Activated CD8-positive, alpha-beta T cell treated with anti-CD3 and anti-CD28 coated beads for 36 hours (primary cell): ENCODE data around the gene GJD3. TPM values are rescaled to one million over a fixed set of nuclear protein-coding genes. Genes with fewer than 3 reads are reported as not detected.

Source experiments
- ATAC-seq: fragments of 200-7000 bp; cut with Tn5 transposase; one replicate; pipeline ENCODE4 v1.10.0; 2021; ENCODE audit warnings: mild to moderate bottlenecking, moderate library complexity
- CTCF ChIA-PET: fragments of 350-600 bp; sonication (Branson Sonifier 250); formaldehyde crosslinking; loops from one replicate; lab custom pipeline; 2021; ENCODE audit warnings: antibody characterized with exemption; lab: Charles Lee
- POLR2A ChIA-PET: fragments of 350-600 bp; sonication (Branson Sonifier 250); formaldehyde crosslinking; loops from one replicate; lab custom pipeline; 2021; ENCODE audit warnings: antibody characterized with exemption; lab: Charles Lee
- DNase-seq: peaks from one replicate; pipeline ENCODE4 v3.0.0-alpha.2; 2020
- H3K27ac Mint-ChIP-seq: one replicate; pipeline ENCODE4 v1.8.0; 2021; ENCODE audit warnings: mild to moderate bottlenecking, mixed read lengths
- H3K27me3 Mint-ChIP-seq: one replicate; pipeline ENCODE4 v1.8.0; 2021; ENCODE audit warnings: mixed read lengths
- H3K36me3 Mint-ChIP-seq: one replicate; pipeline ENCODE4 v1.8.0; 2021; ENCODE audit warnings: low read depth, mixed read lengths
- H3K4me1 Mint-ChIP-seq: one replicate; pipeline ENCODE4 v1.8.0; 2021; ENCODE audit warnings: low read depth, mixed read lengths
- H3K4me3 Mint-ChIP-seq: one replicate; pipeline ENCODE4 v1.8.0; 2021; ENCODE audit warnings: mild to moderate bottlenecking, moderate library complexity, mixed read lengths
- H3K9me3 Mint-ChIP-seq: one replicate; pipeline ENCODE4 v1.8.0; 2021; ENCODE audit warnings: mixed read lengths
- intact Hi-C: fragments of 100-400 bp; cut with micrococcal nuclease; formaldehyde crosslinking; loops from one replicate; pipeline ENCODE4 v1.10.0; 2022
- total RNA-seq, 2 experiments: library from RNA; stranded (reverse); gene quantifications; one replicate each; pipeline ENCODE4 v1.2.3, GENCODE V29; 2021
- TF ChIP-seq, protein P1 (sequence below): fragments of 200-600 bp; IDR thresholded peaks from one replicate; pipeline ENCODE4 v1.8.0; 2022; ENCODE audit warnings: antibody characterized with exemption, mild to moderate bottlenecking

Gene GJD3
- total RNA-seq, 2 experiments from 2014 or later, result not detected

DNA sequence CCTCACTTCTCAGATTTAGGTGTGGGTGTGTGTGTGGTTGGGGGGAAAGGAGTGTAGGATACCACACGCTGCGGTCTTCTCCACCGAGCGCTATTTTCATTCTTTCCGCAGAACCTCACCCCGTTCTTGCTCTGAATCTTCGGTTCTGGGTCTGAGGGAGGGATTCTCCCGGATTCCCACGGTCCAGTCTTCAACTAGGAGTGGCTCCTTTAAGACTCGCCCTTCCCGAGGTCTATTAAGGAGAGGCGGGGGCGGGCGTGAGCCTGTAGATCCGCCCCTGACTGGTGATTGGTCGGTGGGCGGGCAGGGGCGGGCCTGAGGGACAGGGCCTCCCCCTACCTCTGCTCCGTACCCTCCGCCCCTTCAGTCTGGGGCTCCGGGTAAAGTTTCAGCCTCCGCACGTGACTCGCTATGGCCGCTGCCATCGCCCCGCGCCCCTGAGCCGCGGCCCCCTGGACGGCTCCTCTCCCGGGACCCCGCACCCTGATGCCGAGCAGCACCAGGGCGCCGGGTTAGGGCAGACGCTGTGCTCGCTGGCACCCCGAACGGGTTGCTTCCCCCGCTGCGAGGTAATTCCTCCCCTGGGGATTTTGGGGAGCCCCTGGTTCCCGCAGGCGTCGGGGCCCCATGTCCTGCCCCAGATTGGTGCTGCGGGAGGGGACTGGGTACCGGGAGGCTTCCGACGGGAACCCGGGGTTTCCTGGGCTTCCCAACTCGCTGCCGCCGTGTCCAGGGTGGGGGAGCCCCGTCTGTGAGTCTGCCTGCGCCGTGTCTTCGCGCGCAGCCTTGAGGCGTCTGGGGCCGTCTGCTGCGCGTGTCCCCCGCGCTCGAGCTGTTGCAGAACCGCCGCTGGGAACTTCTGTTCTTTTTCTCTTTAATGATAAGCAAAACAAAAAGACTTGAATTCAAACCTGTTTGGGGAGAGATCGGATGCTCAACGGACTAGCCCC is 46.4 kb downstream of the GJD3 start:
- POLR2A ChIA-PET, result interaction anchor here (0.7 to 11.5 kb wide), 13 partner anchors 8 to 54 kb away, joined by 3 to 101 read pairs (median 4); partner anchors contain the start of genes CDC6 and RARA
- peaks cover 77% of the 10 kb centered on the region for H3K4me1 Mint-ChIP-seq
- ATAC-seq, result peak; percentile 68
- H3K27me3 Mint-ChIP-seq, result no peaks in the 10 kb centered on the region
- peak; percentile 95 for DNase-seq
- H3K27ac Mint-ChIP-seq, result peak overlapping the region; percentile 99
- TF ChIP-seq, protein P1, sequence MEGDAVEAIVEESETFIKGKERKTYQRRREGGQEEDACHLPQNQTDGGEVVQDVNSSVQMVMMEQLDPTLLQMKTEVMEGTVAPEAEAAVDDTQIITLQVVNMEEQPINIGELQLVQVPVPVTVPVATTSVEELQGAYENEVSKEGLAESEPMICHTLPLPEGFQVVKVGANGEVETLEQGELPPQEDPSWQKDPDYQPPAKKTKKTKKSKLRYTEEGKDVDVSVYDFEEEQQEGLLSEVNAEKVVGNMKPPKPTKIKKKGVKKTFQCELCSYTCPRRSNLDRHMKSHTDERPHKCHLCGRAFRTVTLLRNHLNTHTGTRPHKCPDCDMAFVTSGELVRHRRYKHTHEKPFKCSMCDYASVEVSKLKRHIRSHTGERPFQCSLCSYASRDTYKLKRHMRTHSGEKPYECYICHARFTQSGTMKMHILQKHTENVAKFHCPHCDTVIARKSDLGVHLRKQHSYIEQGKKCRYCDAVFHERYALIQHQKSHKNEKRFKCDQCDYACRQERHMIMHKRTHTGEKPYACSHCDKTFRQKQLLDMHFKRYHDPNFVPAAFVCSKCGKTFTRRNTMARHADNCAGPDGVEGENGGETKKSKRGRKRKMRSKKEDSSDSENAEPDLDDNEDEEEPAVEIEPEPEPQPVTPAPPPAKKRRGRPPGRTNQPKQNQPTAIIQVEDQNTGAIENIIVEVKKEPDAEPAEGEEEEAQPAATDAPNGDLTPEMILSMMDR, result no peak
- CTCF ChIA-PET, result interaction anchor here (1.2 to 42.0 kb wide), 14 partner anchors 8 to 221 kb away, joined by 3 to 780 read pairs (median 9); partner anchors contain the start of gene WIPF2
- no peaks in the 10 kb centered on the region for H3K9me3 Mint-ChIP-seq
- H3K4me3 Mint-ChIP-seq, result peak overlapping the region; percentile 98
- intact Hi-C loops, result no loop called here
- peaks cover 8% of the 10 kb centered on the region for H3K36me3 Mint-ChIP-seq

DNA sequence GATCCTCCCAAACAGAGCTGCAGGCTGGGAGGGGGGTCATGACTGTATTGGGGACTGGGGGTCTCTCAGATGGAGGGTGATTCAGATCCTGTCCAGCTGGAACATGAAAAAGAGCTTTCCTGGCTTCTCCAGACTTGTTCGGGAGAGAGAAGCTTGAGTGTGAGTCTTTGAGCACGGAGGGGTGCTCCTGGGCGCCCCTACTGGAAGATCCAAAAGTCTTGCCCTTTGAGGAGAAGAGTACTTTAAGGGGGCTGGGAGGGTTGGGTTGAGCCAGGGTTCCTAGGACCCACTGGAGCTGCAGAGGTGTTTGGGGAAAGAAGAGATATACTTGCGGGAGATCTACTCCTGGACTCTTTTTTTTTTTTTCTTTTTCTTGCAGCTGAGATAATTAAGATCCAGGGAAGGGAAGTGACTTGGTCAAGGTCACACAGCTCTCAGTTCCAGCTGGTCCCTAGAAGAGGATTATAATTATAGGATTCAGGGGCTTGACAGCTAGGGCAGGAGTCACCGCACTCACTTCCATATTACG is 47.1 kb downstream of the GJD3 start:
- POLR2A ChIA-PET, result interaction anchor here (0.7 to 4.1 kb wide), 9 partner anchors 9 to 219 kb away, joined by 3 to 22 read pairs (median 4); partner anchors contain the start of gene CDC6
- CTCF ChIA-PET, result interaction anchor here (0.9 to 42.0 kb wide), 15 partner anchors 9 to 243 kb away, joined by 3 to 780 read pairs (median 6); partner anchors contain the start of gene WIPF2
- intact Hi-C loops, result no loop called here
- H3K4me1 Mint-ChIP-seq, result peaks cover 71% of the 10 kb centered on the region
- TF ChIP-seq, protein P1, result peak; percentile 79
- ATAC-seq (no peak), DNase-seq (peak; percentile 73)
- H3K9me3 Mint-ChIP-seq, result no peaks in the 10 kb centered on the region
- H3K36me3 Mint-ChIP-seq, result peaks cover 6% of the 10 kb centered on the region
- H3K4me3 Mint-ChIP-seq, result peak overlapping the region; percentile 98
- no peaks in the 10 kb centered on the region for H3K27me3 Mint-ChIP-seq
- peak overlapping the region; percentile 99 for H3K27ac Mint-ChIP-seq

DNA sequence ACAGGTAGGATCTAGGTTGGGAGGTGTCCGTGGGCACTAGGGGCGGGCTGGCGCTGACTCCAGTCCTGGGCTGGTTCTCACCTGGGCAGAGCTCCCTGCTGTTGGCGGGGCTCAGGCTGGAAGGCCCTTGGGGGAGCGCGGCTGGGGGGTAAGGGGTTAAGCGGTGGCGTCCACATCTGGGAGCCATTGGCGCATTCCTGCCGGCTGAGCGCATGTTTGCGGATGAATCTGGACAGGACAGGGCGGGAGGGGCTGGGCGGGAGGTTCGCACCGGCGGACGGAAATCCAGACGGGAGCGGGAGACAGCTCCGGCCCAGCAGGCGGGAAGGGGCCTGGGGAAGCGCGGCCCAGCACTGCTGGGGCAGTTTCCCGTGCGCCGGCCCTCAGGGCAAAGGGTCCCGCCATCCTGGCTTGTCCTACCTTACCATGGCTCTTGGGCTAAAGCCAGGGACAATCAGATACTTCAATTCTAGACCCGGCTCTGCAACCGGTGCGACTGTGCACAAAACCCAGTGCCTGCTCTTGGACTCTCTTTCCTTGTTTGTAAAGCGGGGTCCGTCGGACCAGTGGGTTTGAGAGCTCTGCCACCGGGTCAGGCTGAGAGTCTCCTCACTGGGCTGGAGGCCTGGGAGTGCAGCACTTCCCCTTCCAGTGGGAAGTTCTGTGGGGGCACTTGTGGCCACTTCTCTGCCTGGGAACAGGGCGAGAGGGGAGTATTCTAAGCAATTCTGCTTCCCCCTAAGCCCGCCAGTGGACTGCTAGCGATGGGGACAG is 47.8 kb downstream of the GJD3 start:
- ATAC-seq (no peak), DNase-seq (peak; percentile 8)
- ChIA-PET POLR2A (interaction anchor here (0.8 to 4.1 kb wide), 9 partner anchors 9 to 218 kb away, joined by 3 to 22 read pairs (median 4); partner anchors contain the start of gene CDC6), CTCF (interaction anchor here (0.9 to 42.0 kb wide), 15 partner anchors 9 to 242 kb away, joined by 3 to 780 read pairs (median 6); partner anchors contain the start of gene WIPF2)
- no peak overlapping the region for H3K4me3 Mint-ChIP-seq
- intact Hi-C loops, result no loop called here
- H3K27me3 Mint-ChIP-seq, result no peaks in the 10 kb centered on the region
- peaks cover 71% of the 10 kb centered on the region for H3K4me1 Mint-ChIP-seq
- peaks cover 6% of the 10 kb centered on the region for H3K36me3 Mint-ChIP-seq
- peak overlapping the region; percentile 99 for H3K27ac Mint-ChIP-seq
- H3K9me3 Mint-ChIP-seq, result no peaks in the 10 kb centered on the region
- TF ChIP-seq, protein P1, result no peak

DNA sequence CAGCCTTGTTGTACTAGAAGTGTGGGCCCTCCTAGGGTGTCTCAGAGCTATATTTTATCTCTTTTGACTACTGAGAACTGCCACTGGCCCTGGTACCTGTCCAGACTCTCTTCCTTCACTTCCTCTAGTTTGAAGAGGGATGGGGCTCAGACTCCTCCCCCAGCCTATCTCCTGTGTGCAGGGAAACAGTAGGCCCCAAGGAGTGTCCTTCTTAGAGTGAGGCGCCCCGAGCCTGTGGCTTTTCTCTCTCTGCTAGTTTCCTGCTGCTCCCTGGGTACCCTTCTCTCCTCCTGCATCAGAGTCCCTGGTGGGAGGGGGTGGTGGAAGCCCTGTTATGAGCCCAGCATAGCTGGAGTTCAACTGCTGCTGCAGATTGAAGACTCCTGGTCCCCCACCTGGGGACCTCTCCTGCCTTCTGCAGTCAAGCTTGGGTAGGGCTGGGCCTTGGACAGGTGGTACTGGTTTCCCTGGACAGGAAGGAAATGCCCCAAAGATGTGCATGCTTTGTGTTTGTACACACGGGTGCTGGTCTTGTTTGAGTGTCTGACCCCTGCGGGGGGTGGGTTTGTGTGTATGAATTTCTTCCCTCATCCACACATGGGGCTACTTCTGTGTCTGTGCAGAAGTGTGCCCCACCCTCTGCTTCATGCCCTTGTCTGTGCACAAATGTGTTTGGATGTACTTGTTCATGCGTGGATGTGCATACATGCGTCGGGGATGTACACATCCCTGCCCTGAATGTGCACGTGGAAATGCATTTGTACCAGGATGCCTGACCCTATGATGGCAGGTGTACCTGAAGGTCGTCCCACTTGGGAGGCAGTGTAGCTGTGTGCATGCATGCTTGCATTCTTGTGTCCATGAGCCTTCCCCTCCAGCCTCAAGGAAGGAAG is 48.6 kb downstream of the GJD3 start:
- TF ChIP-seq, protein P1, result no peak
- H3K4me1 Mint-ChIP-seq, result peaks cover 71% of the 10 kb centered on the region
- ChIA-PET CTCF (interaction anchor here (0.8 to 42.0 kb wide), 6 partner anchors 8 to 35 kb away, joined by 3 to 780 read pairs (median 8); no protein-coding TSS in a partner anchor), POLR2A (interaction anchor here (0.7 to 4.1 kb wide), 9 partner anchors 9 to 183 kb away, joined by 3 to 22 read pairs (median 4); partner anchors contain the start of gene CDC6)
- no peaks in the 10 kb centered on the region for H3K9me3 Mint-ChIP-seq
- no peak overlapping the region for H3K27ac Mint-ChIP-seq
- H3K36me3 Mint-ChIP-seq, result peaks cover 6% of the 10 kb centered on the region
- intact Hi-C loops, result no loop called here
- DNase-seq, result peak; percentile 33
- H3K4me3 Mint-ChIP-seq, result no peak overlapping the region
- no peaks in the 10 kb centered on the region for H3K27me3 Mint-ChIP-seq
- no peak for ATAC-seq
